Parathyroid adenoma (tissue), 2 donors: ENCODE results near the gene ORC5.

Experiments used
- H2AFZ ChIP-seq: fragments of 300-600 bp; sonication (generic); one replicate; pipeline ENCODE4 v1.7.0; 2017; ENCODE audit warnings: antibody characterized with exemption, mild to moderate bottlenecking
- H3K27ac ChIP-seq: fragments of 300-600 bp; sonication (generic); one replicate; pipeline ENCODE4 v1.7.0; 2017
- H3K27me3 ChIP-seq: fragments of 300-600 bp; sonication (generic); one replicate; pipeline ENCODE4 v1.7.0; 2017; ENCODE audit warnings: low read length; ENCODE audit not compliant: control insufficient read depth, insufficient read depth
- H3K36me3 ChIP-seq: fragments of 300-600 bp; sonication (generic); one replicate; pipeline ENCODE4 v1.7.0; 2017; ENCODE audit warnings: low read length; ENCODE audit not compliant: control insufficient read depth, insufficient read depth
- H3K4me1 ChIP-seq: fragments of 300-600 bp; sonication (generic); one replicate; pipeline ENCODE4 v1.7.0; 2017; ENCODE audit warnings: control low read depth
- H3K4me2 ChIP-seq: fragments of 300-600 bp; sonication (generic); one replicate; pipeline ENCODE4 v1.7.0; 2017; ENCODE audit warnings: low read length
- H3K4me3 ChIP-seq: fragments of 300-600 bp; sonication (generic); one replicate; pipeline ENCODE4 v1.7.0; 2017; ENCODE audit warnings: low read depth, low read length
- H3K79me2 ChIP-seq: fragments of 300-600 bp; sonication (generic); one replicate; pipeline ENCODE4 v1.7.0; 2017; ENCODE audit warnings: control low read depth
- H3K9ac ChIP-seq: fragments of 300-600 bp; sonication (generic); one replicate; pipeline ENCODE4 v1.7.0; 2017; ENCODE audit warnings: mild to moderate bottlenecking
- H3K9me3 ChIP-seq: fragments of 300-600 bp; sonication (generic); one replicate; pipeline ENCODE4 v1.7.0; 2017; ENCODE audit warnings: low read length; ENCODE audit not compliant: control insufficient read depth
- CTCF ChIP-seq: fragments of 300-600 bp; sonication (generic); IDR thresholded peaks from one replicate; pipeline ENCODE4 v1.7.0; 2017; ENCODE audit warnings: antibody characterized with exemption, mild to moderate bottlenecking
- donor health status: primary hyperparathyroidism.

Gene ORC5

GRCh38 chr7:104176332-104176731 is 31.5 kb downstream of the ORC5 start:
- TF ChIP-seq CTCF, result no peak
- Histone ChIP-seq H3K79me2 (no peaks in the 10 kb centered on the region), H3K4me1 (no peaks in the 10 kb centered on the region), H3K9me3 (no peaks in the 10 kb centered on the region), H3K4me2 (no peak overlapping the region), H2AFZ (no peak overlapping the region), H3K36me3 (no peaks in the 10 kb centered on the region), H3K4me3 (no peak overlapping the region), H3K27ac (no peak overlapping the region), H3K9ac (no peak overlapping the region), H3K27me3 (no peaks in the 10 kb centered on the region)

GRCh38 chr7:104175361-104175984 is 32.3 kb downstream of the ORC5 start:
- H3K9ac ChIP-seq, result no peak overlapping the region
- no peaks in the 10 kb centered on the region for H3K4me1 ChIP-seq
- H3K27me3 ChIP-seq, result no peaks in the 10 kb centered on the region
- H3K79me2 ChIP-seq, result no peaks in the 10 kb centered on the region
- H3K9me3 ChIP-seq, result no peaks in the 10 kb centered on the region
- H2AFZ ChIP-seq, result no peak overlapping the region
- H3K4me2 ChIP-seq, result no peak overlapping the region
- H3K4me3 ChIP-seq, result no peak overlapping the region
- no peak for TF ChIP-seq CTCF
- H3K27ac ChIP-seq, result no peak overlapping the region
- H3K36me3 ChIP-seq, result no peaks in the 10 kb centered on the region

DNA sequence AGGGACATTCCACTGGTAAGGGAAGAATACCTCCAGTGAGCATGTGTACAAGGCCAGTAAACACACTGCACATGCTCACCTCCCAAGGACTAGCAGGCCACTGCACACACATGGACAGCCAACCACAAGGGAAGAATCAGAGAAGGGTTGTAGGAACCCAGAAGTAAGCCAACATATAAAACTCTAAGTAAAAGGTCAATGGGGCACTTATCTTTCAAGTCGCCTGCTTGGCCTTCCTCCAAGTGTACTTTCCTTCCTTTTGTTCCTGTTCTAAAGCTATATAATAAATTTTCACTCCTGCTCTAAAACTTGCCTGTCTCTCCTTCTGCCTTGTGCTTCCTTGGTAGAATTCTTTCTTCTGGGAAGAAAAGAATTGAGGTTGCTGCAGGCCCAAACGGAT is 33.0 kb downstream of the ORC5 start:
- Histone ChIP-seq H3K4me2 (no peak overlapping the region), H2AFZ (no peak overlapping the region), H3K9me3 (no peaks in the 10 kb centered on the region), H3K4me1 (no peaks in the 10 kb centered on the region), H3K79me2 (no peaks in the 10 kb centered on the region), H3K27me3 (no peaks in the 10 kb centered on the region), H3K9ac (no peak overlapping the region), H3K36me3 (no peaks in the 10 kb centered on the region), H3K4me3 (no peak overlapping the region), H3K27ac (no peak overlapping the region)
- no peak for TF ChIP-seq CTCF

GRCh38 chr7:104162081-104162480 is 45.7 kb downstream of the ORC5 start:
- no peaks in the 10 kb centered on the region for H3K9me3 ChIP-seq
- TF ChIP-seq CTCF, result no peak
- no peaks in the 10 kb centered on the region for H3K4me1 ChIP-seq
- H3K9ac ChIP-seq, result no peak overlapping the region
- no peak overlapping the region for H3K4me2 ChIP-seq
- no peaks in the 10 kb centered on the region for H3K79me2 ChIP-seq
- H3K36me3 ChIP-seq, result no peaks in the 10 kb centered on the region
- H3K4me3 ChIP-seq, result no peak overlapping the region
- H3K27ac ChIP-seq, result no peak overlapping the region
- no peaks in the 10 kb centered on the region for H3K27me3 ChIP-seq
- H2AFZ ChIP-seq, result no peak overlapping the region

GRCh38 chr7:104161244-104161643 is 46.6 kb downstream of the ORC5 start:
- H3K27me3 ChIP-seq, result no peaks in the 10 kb centered on the region

More at GRCh38 chr7:104161244-104161643, 46.6 kb downstream of the ORC5 start:
- Histone ChIP-seq H3K9ac (no peak overlapping the region), H3K27ac (no peak overlapping the region), H3K4me2 (no peak overlapping the region), H3K79me2 (no peaks in the 10 kb centered on the region), H2AFZ (no peak overlapping the region), H3K4me1 (no peaks in the 10 kb centered on the region), H3K9me3 (no peaks in the 10 kb centered on the region), H3K4me3 (no peak overlapping the region), H3K36me3 (no peaks in the 10 kb centered on the region)
- TF ChIP-seq CTCF, result no peak
